NCI-H146 treated with DMSO at 0.1 percent for 48 hours (cell line): ENCODE measurements around the gene ALAS1.
"Not testable (repeated sequence)": the region's sequence is repeated elsewhere in the genome, so short reads cannot be mapped to it uniquely, and the experiment has no call there.

Experiments used
- DNase-seq: peaks from one replicate; lab custom pipeline; 2025; ENCODE audit not compliant: unreplicated experiment; lab: John Stamatoyannopoulos, UW

The ALAS1 gene

DNA sequence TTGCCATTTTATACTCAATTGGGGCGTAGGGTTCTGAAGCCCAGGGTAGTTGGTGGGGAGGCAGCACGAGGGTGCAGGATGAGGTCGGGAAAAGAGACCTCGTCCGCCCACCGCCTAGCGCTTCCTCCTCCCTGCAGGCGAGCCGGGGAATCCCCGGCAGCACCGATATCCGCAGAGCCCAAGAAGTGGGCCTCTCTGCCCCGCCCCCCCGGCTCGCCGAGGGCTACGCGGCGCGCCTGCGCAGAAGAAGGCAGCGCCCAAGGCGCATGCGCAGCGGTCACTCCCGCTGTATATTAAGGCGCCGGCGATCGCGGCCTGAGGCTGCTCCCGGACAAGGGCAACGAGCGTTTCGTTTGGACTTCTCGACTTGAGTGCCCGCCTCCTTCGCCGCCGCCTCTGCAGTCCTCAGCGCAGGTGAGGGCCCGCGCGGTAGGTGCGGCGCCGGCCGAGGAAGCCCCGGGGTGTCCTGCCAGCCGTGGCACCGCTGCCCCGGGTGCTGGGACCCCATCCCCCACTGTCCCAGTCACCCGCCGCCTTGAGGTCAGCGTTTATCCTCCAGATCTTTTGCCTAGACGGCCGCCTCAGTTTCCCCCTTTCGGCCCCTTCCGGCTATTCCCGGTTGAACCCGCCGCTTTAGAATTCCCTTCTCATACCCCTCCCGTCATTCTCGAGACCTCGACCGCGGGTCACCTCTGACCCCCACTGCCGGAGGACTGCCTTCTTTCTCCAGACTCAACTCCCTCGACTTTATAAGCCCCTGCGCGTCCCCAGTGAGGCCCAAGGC is at the start of gene ALAS1:
TSS of gene ALAS1 (plus strand) at position 319 of the 784 bp plus-strand sequence. CDS start 1,082 bp downstream, outside the sequence.
- peak; percentile 74 for DNase-seq

DNA sequence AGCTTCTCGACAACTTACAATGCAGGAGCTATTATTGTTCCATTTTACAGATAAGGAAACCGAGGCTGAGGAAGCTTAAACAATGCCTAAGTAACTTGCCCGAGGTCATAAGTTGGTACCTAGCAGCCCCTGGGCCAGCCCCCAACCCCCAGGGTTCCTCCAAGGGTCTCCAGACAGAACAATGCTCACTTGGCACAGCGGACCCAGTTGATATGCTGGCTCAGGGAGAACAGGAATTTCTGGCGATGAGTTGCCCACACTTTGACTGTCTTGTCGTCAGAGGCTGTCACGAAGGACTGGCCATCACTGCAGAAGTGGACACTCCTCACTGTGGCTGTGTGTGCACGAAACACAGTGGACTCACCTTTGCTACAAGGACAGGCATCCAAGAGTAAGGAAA is 48.9 kb upstream of the ALAS1 start:
- no peak for DNase-seq

DNA sequence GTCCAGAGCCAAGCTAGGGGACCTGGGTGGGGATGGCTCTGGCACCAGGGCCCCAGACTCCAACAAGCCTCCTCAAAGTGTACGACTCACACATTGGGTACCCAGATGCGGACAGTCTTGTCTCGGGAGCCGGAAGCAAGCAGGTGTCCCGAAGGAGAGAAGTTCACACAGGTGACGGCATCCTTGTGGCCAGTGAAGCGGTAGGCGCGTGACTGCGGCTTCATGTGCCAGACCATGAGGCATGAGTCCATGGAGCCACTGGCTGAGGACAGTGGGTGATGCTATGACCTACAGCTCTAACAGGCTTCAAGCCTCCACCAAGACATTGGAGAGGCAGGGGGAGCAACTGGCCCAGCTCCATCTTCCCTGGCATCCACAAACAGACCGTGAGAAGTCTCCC is 48.2 kb upstream of the ALAS1 start:
- no peak for DNase-seq

DNA sequence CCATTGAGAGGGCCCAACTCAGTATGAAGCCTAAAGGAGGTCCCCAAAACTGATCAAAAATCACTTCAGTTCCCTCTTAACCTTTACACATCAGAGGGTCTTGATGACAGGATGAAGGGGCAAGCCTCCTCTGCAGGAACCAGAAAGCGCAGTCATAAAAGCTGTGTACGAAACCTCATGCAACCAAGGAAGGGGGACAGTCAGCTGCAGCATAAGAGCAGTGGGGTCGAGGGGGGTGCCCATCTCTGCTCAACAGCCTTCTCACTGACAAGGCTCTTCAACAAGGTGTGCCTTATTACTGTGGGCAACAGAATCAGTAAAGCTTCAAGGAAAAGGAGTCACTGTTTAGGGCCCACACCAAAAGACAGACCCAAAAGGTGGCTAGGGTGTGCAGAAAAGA is 47.6 kb upstream of the ALAS1 start:
- DNase-seq, result no peak

DNA sequence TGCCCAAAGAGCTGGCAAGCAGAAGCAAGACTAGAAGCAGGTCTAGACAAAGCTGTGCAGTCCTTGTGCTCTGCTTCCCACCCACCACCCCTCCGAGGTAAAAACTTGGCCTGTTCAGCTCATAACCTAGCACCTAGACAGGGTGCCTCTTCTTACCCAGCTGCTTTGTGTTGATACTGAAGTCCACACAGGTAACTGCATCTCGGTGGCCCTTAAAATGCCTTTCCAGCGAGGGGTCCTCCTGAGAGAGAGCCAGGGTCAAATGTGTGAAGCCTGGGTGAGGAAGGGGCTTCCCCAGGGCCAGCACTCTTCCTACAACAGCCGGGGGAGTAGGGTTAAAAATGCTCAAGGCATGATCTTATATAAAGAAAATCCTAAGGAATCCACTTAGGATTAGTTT is 47.1 kb upstream of the ALAS1 start:
- no peak for DNase-seq

DNA sequence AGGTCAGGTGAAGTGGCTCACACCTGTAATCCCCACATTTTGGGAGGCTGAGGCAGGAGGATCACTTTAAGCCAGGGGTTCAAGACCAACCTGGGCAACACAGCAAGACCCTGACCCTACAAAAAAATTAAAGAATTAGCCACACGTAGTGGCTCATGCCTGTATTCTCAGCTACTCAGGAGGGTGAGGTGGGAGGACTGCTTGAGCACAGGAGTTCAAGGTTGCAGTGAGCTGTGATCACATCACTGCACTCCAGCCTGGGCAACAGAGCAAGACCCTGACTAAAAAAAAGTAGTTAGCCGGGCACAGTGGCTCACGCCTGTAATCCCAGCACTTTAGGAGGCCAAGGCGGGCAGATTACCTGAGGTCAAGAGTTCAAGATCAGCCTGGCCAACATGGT is 46.0 kb upstream of the ALAS1 start:
- DNase-seq, result not testable (repeated sequence)

DNA sequence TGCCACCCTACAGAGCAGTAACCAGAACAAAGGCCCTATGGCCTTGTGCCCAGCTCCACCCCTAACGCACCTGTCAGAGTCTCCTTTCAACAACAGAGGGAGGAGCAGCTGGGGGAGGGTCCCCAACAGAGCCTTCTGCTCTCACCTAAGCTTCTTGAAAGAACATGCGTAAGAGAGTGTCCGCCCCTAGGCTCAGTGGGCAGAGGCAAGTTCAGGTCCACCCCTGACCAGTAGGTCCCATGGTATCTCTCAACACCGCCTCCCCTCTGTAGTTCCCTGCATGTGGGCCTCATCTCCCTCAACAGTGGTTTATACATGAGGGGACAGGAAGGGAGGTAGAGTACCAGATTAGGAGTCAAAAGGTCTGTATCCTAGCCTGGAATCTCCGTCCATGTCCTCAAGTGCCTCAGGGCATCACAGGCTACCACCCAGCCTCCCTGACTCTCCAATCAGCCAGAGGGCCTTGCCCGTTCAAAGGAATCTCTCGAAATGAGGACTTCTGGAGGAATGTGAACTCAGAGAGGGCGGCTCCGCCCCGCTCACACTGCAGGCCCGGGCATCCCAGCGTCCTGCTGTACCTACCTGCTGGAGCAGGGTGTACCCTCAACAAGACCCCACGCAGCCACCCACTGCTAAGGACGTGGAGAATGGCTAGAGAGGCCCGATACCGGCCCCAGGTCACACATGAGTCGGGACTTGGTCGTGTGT is 44.4 kb upstream of the ALAS1 start:
- peak; percentile 81 for DNase-seq

DNA sequence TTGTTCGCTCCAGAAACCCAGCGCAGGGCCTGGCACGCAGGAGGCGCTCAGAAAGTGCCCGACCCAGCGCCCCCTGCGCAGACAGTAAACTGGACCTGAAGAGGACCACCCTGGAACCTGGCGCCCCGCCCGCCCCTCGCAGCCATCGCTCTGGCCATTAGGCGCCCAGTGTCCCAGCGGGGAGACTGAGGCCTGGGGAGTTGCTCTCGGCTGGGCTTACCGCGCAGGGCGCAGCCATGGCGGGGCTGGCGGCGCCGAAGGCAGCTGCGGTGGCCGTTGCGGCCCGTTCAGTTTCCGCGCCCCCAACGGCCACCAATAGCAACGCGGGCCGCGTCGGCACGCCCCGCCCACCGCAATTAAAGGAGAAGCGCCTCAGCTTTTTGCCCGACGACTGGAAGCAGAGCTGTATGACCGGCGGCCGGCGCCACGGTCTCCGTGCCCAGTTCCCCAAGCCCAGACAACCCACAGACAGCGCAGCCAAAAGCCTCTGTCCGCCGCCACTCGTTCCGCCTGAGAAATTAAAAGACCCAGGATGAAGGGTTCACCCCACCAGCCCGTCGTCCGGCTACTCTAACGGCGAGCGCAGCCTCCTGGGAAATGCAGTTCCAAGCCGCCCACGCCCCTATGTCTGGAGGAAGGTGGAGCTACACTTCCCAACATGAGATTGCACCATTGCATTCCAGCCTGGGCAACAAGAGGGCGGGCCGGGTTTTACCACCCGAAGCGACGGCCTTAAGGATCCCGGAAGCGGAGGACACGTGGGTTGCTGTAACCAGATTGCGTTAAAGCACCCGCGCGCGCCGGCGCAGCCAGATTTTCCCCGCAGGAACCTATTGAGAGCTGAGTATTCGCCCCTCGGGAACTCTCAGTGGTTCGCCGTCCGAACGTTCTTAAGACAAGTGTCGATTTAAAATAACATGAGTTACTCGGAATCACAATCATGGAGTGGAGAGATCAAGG is 43.5 kb upstream of the ALAS1 start, which contains the start of gene POC1A:
TSS of gene POC1A (minus strand) at position 289 of the 960 bp plus-strand sequence. CDS start at position 238, 51 bp downstream.
- DNase-seq, result peak; percentile 86

DNA sequence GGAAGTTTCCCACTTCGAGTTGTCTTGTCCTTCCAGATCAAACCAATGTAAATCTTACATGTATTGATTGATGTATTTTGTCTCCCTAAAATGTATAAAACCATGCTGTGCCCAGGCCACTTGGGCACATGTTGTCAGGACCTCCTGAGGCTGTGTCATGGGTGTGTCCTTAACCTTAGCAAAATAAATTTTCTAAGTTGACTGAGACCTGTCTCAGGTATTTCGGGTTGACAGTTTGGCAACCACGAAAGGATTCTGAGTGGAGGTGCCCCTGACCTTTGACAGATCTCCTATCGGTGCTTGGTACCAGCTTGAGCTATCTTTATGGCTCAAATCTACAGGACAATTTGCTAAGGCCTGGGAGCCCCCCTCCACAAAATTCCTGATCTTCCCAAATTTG is 42.0 kb upstream of the ALAS1 start:
- DNase-seq, result no peak

DNA sequence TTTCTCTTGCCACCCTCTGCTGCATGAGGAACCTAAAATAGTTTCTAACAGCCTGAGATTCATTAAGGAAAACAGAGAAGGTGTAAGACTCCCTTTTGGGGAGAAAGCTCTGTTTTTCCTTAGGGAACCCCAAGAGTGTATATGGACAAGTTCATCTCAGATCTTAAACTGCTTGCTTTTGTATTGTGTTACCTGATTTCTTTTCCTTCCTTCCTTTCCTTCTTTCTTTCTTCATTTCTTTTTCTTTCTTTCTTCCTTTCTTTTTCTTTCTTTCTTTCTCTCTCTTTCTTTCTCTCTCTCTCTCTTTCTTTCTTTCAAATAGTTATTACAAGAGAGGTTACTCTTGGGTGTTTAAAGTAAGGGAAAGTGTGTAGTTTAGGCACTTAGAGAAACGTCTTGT is 38.5 kb upstream of the ALAS1 start:
- no peak for DNase-seq

DNA sequence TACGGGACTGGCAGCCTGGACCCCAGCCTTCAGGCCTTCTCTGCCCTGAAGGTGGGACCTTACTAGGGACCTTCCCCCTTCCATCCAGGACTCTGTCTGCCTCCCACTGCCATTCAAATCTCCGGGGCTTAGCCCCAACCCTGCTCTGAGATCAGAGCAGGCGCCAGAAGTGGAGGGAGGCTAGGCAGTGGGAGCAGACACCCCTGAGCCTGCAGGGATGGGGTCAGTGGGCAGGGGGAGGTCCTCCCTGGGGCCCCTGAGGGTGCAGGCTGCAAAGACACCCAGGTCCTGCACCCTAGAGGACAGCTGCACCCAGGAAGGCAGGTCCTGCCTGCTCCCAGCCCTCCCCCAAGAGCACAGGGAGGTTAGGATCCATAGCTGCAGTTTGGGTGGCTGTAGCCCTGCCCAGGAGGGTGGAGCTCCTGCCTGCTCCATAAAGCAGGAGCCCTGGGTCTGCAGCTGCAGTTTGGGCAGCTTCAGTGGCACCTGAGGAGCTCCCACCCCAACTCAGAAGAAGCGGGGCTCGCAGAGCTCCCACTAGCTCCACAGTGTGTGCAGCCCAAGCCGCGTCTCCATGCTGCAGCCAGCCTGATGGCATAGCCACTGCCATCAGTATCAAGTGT is 35.6 kb upstream of the ALAS1 start:
- DNase-seq, result no peak

DNA sequence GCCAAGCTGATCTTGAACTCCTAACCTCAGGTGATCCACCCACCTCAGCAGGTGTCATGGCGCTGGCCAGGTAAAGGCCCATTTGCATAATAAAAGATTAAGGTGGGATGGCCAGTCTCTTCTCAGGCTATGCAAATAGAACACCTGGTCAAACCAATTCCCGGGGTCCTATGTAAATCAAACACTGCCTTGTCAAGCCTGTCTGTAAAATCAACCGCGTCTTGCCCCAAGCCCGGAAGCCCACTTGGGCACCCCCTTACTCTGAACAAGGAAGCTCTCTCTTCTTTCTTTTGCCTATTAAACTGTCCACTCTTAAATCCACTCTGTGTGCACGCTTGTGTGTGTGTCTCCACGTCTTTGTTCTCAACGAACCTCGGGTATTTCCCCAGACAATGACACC is 30.7 kb upstream of the ALAS1 start:
- DNase-seq, result no peak

DNA sequence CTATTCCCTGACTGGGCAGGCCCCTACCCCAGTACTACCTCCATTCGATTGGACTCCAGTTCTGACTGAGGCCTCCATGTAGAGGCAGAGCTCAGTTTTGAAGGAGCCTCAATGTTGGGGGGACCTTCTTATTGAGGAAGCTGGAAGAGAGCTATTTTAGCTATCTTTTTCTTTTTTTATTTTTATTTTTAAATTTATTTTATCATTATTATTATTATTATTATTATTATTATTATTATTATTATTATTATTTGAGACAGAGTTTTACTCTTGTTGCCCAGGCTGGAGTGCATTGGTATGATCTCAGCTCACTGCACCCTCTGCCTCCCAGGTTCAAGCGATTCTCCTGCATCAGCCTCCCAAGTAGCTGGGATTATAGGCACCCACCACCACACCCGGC is 27.7 kb upstream of the ALAS1 start:
- DNase-seq, result not testable (repeated sequence)

DNA sequence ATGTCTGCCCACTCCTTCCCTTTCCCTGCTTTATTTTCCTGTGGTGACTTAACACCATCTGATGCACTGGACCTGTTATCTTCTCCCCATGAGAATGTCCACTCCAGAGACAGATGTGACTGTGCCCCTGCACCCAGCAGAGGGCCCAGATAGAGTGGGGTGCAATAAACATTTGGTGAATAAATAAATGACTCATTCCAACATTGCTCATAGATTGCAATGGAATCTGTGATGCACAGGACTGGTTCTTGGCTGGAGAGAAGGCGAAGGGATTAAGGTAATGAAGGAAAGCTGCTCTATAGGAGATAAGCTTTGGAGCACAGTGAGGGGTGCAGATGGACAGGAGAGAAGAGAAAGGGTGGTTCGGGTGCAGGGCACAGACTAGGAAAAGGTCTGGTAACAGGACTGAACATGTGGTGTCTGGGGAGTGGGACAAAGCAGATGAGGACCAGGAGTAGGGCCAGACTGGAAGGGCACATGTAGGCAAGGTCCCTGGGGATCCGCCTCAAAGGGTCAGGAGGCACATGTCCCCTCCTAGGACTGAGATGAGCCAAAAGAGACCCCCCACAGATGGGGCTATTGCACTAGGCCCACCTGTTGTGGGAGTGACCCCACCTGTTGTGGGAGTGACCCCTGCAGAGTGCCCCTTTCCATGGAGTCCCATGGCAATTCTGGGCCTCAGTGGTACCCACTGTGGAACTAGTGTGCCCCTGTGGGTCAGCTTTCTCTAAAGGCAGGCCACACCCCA is 26.3 kb upstream of the ALAS1 start:
- DNase-seq, result no peak

DNA sequence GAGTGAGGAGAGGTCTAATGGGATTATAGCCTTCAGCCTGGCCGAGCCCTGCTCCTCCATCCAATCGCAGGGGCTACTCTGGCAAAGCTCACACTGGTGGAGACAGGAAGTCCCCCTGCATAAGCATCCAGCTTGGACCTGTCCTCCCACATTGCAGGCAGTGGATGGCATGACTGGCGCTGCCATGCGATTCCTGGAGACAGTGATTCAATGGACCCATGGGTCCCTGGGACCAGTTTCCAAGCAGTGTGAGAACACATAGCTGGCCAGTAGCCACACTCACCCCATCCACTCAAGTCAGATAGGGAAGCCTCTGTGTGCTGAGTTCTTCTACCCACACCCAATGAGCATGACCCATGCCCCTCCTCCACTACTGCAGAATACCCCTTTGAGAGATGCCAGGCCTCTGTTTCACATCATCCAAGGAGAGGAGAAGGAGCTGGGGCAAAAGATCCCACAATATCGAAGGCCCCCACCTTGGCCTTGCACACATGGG is 25.6 kb upstream of the ALAS1 start:
- DNase-seq, result no peak

DNA sequence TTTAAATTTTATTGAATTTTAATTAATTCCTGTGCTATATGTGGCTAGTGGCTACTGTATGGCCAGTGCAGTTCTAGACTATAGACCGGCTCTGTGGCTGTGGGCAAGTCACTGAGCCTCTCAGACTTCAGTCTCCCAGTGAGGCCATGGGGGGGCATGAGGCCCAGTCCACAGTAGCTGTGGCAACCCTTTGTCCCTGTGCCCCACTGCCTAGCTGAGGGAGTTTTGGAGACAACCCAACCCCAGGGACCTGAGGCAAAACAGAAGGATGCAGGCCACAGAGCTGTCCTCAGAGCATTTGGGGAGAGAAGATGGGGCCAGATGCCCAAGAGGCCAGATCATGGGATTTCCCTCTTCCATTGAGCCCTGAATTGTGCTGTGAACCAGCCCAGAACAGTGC is 24.9 kb upstream of the ALAS1 start:
- DNase-seq, result no peak

DNA sequence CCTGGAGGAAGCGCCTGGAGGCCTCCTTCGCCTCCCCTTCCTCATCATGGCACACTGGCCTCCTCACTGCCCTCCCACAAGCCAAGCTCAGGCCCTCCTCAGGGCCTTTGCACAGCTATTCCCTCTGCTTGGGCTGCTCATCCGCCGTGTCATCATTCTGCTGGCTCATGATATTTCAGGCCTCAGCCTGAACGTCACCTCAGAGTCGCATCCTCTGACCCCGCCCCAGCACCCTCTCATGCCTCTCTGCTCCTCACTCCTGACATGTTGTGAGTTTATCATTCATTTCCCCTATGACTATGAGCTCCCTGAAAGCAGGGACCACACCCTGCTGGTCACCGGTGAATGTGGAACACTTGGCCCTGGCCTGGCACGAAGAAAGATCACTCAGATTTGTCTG is 23.1 kb upstream of the ALAS1 start:
- no peak for DNase-seq

DNA sequence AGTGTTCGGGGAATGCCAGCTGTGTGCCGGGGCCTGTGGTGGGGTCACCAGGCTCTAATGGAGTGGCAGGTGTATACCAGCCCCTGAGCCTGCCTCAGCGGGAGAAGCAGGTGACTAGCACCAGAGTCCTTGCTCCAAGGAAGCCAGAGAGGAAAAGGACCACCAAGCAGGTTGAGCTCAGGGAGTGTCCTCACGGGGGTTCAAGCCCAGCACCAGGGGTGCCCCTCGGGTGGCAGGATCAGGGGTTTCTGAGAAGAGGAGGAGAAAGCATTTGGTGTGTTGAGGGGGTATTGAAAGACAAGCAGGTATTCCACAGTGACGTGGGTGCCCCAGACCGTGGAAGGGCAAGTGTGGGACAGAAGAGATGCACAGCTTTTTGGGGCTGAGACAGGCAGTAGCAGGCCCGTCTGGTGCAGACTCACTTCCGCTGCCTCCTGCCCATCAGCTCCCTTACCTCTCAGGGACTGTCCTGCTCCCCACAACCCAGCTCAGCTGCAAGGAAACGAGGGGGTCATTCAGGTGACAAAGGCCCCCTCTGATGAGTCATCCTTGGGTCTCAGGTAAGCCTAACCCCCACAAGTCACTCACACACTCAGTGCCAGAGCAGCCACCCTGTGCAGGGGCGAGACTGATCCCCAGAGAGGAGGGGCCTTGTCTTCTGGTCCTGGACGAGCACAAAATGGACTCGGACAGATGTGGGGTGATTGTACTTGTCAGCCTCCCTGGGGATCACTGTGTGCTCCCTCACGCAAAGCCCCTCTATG is 22.4 kb upstream of the ALAS1 start:
- no peak for DNase-seq

DNA sequence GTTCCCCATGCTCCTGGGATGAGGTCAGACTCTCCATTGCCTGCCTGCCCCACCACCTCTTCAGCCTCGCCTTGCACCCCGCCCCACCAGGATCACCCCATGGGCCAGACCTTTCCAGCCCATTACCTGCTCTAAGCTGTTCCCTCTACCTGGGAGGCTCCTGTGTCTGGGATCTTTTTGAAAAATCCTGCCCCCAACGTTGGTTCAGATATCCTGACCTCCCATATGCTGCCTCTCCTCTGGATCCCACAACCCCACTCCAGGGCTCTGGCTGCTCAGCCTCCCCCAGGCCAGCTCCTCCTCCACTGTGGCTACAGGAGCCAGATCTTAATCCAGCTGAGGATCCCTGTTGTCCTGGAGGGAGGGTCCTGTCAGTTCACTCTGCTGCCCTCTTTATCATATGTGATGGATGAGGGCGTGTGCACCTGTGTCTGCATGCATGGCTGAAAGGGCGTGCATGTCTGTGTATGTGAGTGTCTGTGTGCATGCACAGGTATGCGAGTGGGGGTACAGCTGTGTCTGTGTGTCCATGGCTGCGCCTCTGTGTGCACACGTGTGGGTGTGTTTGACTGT is 21.7 kb upstream of the ALAS1 start:
- DNase-seq, result no peak
